Vagina (tissue), 2 donors: ENCODE data around the gene ID3. TPM values are rescaled to one million over a fixed set of nuclear protein-coding genes. Genes with fewer than 3 reads are reported as not detected.

Experiments used
- DNase-seq, 2 donors: peaks; one replicate each; pipeline ENCODE4 v3.0.0-alpha.2; 2017; ENCODE audit errors: extremely low spot score in 2 of 2
- H3K27ac ChIP-seq: fragments of 200-600 bp; sonication (generic); one replicate; pipeline ENCODE4 v1.5.1; 2019
- H3K27me3 ChIP-seq: fragments of 200-600 bp; sonication (generic); one replicate; pipeline ENCODE4 v1.5.1; 2019
- H3K36me3 ChIP-seq, 2 donors: fragments of 200-600 bp; sonication (generic); one replicate each; pipeline ENCODE4 v1.5.1; 2017 to 2019
- H3K4me1 ChIP-seq: fragments of 200-600 bp; sonication (generic); one replicate; pipeline ENCODE4 v1.5.1; 2019
- H3K4me3 ChIP-seq, 2 donors: fragments of 200-600 bp; sonication (generic); 1 replicate in 1 of 2; 2 replicates in 1 of 2; pipeline ENCODE4 v1.5.1; 2016 to 2019
- H3K9me3 ChIP-seq: fragments of 200-600 bp; sonication (generic); one replicate; pipeline ENCODE4 v1.5.1; 2019
- POLR2A ChIP-seq, 2 donors: fragments of 450-650 bp; IDR thresholded peaks; one replicate each; pipeline ENCODE4 v1.6.1; 2017; ENCODE audit warnings: antibody characterized with exemption in 2 of 2, mild to moderate bottlenecking in 2 of 2, moderate library complexity in 2 of 2
- POLR2AphosphoS5 ChIP-seq, 2 donors: sonication (generic); formaldehyde crosslinking; IDR thresholded peaks; one replicate each; pipeline ENCODE4 v1.9.0; 2017; ENCODE audit warnings: antibody characterized with exemption in 2 of 2, mild to moderate bottlenecking in 2 of 2, low read depth in 1 of 2; ENCODE audit not compliant: insufficient read depth in 1 of 2
- intact Hi-C: fragments of 100-400 bp; cut with DNase I; formaldehyde crosslinking; loops from one replicate; pipeline ENCODE4 v1.15.1; 2023
- total RNA-seq: library from RNA; depleted of rRNA; stranded (reverse); fragments of >200 nt; gene quantifications from one replicate; pipeline ENCODE4 v1.2.3, GENCODE V29; 2016
- TF ChIP-seq, protein P1 (sequence below), 3 experiments: fragments of 450-650 bp in 2 of 3; fragments of 200-600 bp in 1 of 3; sonication (generic) in 1 of 3; IDR thresholded peaks; one replicate each; pipeline ENCODE4 v1.5.1; 2017 to 2019; ENCODE audit warnings: antibody characterized with exemption in 3 of 3, mild to moderate bottlenecking in 2 of 3, moderate library complexity in 2 of 3

ID3 gene
- total RNA-seq, 1 donor from 2014 or later: 358 TPM

DNA sequence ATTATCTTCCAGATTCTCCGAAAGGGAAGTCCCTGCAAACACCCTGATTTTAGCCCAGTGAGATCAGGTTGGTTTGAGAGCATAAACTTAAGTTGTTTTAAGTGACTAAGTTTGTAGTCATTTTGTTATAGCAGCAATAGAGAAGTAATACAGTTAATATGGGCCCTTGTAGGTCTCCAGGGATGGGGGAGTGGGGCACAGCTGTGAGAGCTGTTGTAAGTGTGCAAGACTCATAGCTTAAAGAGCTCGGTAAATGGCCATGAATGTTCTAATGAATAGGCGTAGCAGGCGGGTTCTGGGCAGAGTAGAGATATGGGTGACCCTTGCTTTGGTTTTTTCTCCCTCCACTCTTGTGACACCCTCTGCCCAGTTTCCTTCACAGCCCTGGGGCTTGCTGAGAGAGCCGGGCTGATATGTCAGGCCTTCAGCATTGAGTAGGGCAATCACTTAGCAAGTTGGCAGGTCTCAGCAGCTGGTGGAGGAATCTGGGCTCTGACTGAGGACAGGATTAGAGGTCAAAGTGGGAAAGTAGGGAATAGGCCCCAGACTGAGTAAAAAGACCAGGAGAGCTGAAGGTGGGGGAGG, 16.0 kb upstream of the ID3 start:
- TF ChIP-seq POLR2A (IDR thresholded peaks at IDR 0.05): no peak
- H3K9me3 ChIP-seq: no peaks in the 10 kb centered on the region

DNA sequence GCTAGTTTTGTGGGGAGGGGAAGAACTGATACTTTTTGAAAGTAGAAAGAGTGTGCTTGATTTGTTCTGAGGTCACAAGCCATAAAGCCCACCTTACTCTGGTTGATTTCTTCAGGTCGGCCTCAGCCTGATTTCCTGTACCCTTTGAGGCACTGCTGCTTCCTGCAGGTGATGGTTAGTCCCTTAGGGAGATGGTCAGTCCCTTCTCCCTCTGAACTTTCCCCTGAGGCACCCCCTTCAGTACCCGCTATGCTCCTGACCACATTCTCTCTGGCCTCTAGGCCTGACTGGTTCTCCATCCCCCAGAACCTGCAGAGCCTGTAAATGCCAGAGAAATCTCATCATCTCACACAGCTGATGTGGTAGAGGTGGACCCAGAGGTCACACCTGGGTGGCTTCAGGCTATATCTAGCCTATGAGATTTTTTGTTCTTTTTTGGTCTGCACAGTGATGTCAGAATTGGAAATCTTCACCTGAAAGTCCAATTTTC, 15.0 kb upstream of the ID3 start:
- Histone ChIP-seq H3K4me3 (no peak overlapping the region), H3K36me3 (no peaks in the 10 kb centered on the region)

More for the DNA sequence above, 16.0 kb upstream of the ID3 start:
- no peak overlapping the region for H3K27ac ChIP-seq
- no peaks in the 10 kb centered on the region for H3K36me3 ChIP-seq
- no peak for DNase-seq
- no peaks in the 10 kb centered on the region for H3K27me3 ChIP-seq
- no peak overlapping the region for H3K4me3 ChIP-seq
- intact Hi-C loops: no loop called here
- H3K4me1 ChIP-seq: peaks cover 25% of the 10 kb centered on the region

DNA sequence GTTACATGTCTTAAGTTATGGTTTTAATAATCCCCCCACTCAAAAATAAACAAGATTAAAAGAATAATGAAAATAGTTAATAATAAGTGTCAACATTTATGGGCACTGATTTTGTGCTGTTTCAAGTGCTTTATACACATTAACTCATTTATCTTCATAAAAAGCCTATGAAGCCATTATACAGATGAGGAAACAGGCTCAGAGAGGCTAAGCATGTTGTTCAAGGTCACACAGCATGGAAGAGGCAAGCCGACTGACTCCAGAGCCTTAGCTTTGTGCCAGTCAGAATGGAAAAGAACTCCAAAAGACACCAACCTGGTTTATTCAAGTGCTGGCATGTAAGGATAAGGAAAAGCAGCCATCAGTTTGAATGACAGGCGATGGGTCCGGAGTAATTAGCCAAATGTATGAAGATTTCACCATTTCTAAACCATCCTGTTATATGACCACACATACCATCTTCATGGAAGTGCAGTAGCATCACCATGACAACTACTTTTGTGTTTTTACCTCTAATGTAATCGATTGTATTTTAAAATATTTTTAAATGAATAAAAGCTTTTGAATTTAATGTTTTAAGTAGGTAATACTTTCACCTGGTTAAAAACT, 14.4 kb upstream of the ID3 start:
- no peak overlapping the region for H3K27ac ChIP-seq

More for the DNA sequence above, 15.0 kb upstream of the ID3 start:
- peaks cover 25% of the 10 kb centered on the region for H3K4me1 ChIP-seq
- no peaks in the 10 kb centered on the region for H3K9me3 ChIP-seq
- no peak overlapping the region for H3K27ac ChIP-seq
- TF ChIP-seq POLR2A (IDR thresholded peaks at IDR 0.05) (no peak), POLR2AphosphoS5 (IDR thresholded peaks at IDR 0.05; ENCODE audit: insufficient read depth in 1 of 2, low read depth in 1 of 2) (no peak)
- TF ChIP-seq, protein P1, sequence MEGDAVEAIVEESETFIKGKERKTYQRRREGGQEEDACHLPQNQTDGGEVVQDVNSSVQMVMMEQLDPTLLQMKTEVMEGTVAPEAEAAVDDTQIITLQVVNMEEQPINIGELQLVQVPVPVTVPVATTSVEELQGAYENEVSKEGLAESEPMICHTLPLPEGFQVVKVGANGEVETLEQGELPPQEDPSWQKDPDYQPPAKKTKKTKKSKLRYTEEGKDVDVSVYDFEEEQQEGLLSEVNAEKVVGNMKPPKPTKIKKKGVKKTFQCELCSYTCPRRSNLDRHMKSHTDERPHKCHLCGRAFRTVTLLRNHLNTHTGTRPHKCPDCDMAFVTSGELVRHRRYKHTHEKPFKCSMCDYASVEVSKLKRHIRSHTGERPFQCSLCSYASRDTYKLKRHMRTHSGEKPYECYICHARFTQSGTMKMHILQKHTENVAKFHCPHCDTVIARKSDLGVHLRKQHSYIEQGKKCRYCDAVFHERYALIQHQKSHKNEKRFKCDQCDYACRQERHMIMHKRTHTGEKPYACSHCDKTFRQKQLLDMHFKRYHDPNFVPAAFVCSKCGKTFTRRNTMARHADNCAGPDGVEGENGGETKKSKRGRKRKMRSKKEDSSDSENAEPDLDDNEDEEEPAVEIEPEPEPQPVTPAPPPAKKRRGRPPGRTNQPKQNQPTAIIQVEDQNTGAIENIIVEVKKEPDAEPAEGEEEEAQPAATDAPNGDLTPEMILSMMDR (IDR thresholded peaks at IDR 0.05): no peak
- intact Hi-C loops: no loop called here
- no peaks in the 10 kb centered on the region for H3K27me3 ChIP-seq
- DNase-seq: no peak

DNA sequence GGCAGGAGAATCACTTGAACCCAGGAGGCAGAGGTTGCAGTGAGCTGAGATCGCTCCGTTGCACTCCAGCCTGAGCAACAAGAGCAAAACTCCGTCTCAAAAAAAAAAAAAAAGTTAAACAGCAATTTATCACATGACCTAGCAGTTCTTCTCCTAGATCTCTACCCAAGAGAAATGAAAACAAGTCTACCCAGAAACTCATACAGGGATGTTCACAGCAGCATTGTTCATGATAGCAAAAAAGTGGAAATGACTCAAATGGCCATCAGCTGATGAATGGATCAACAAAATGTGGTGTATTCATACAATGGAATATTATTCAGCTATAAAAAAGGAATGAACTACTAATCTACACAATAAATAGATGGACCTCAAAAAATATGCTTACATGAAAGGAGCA, 12.2 kb upstream of the ID3 start:
- no peak for DNase-seq
- intact Hi-C loops: no loop called here
- no peaks in the 10 kb centered on the region for H3K36me3 ChIP-seq
- peaks cover 15% of the 10 kb centered on the region for H3K4me1 ChIP-seq
- H3K9me3 ChIP-seq: no peaks in the 10 kb centered on the region
- no peak overlapping the region for H3K27ac ChIP-seq
- H3K4me3 ChIP-seq: no peak overlapping the region
- no peak for TF ChIP-seq POLR2AphosphoS5 (IDR thresholded peaks at IDR 0.05; ENCODE audit: insufficient read depth in 1 of 2, low read depth in 1 of 2)
- no peak for TF ChIP-seq POLR2A (IDR thresholded peaks at IDR 0.05)
- TF ChIP-seq, protein P1 (IDR thresholded peaks at IDR 0.05): no peak
- no peaks in the 10 kb centered on the region for H3K27me3 ChIP-seq

More for the DNA sequence above, 14.4 kb upstream of the ID3 start:
- no peak for DNase-seq
- no peak for TF ChIP-seq POLR2AphosphoS5 (IDR thresholded peaks at IDR 0.05; ENCODE audit: insufficient read depth in 1 of 2, low read depth in 1 of 2)
- TF ChIP-seq, protein P1 (IDR thresholded peaks at IDR 0.05): no peak
- TF ChIP-seq POLR2A (IDR thresholded peaks at IDR 0.05): no peak
- H3K9me3 ChIP-seq: no peaks in the 10 kb centered on the region
- intact Hi-C loops: no loop called here
- no peaks in the 10 kb centered on the region for H3K27me3 ChIP-seq
- peaks cover 30% of the 10 kb centered on the region for H3K4me1 ChIP-seq
- H3K4me3 ChIP-seq: no peak overlapping the region
- H3K36me3 ChIP-seq: no peaks in the 10 kb centered on the region

DNA sequence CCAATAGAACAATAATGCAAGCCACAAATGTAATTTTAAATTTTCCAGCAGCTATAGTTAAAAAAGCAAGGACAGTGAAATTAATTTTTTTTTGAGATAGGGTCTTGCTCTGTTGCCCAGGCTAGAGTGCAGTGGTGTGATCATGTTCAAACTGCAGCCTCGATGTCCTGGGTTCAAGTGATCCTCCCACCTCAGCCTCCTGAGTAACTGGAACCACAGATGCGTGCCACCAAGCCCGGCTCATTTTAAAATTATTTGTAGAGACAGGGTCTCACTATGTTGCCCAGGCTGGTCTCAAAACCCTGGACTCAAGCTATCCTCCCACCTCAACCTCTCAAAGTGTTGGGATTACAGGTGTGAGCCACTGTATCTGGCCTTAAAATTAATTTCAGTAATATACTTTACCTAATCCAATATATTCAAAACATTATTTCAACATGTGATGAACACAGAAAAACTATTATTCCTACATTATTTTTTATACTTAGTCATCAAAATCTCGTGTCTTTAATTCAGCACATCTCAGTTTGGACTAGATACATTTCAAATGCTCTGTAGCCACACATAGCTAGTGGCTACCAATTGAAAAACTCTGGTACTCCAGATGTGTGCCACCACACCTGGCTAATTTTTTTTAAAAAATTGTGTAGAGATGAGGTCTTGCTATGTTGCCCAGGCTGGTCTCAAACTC, 10.8 kb upstream of the ID3 start:
- no peak for TF ChIP-seq POLR2A (IDR thresholded peaks at IDR 0.05)
- TF ChIP-seq, protein P1 (IDR thresholded peaks at IDR 0.05): no peak
- TF ChIP-seq POLR2AphosphoS5 (IDR thresholded peaks at IDR 0.05; ENCODE audit: insufficient read depth in 1 of 2, low read depth in 1 of 2): no peak
- intact Hi-C loops: no loop called here

More for the DNA sequence above, 10.8 kb upstream of the ID3 start:
- no peaks in the 10 kb centered on the region for H3K27me3 ChIP-seq
- H3K36me3 ChIP-seq: no peaks in the 10 kb centered on the region
- no peak overlapping the region for H3K4me3 ChIP-seq
- peaks cover 13% of the 10 kb centered on the region for H3K4me1 ChIP-seq
- no peak overlapping the region for H3K27ac ChIP-seq
- DNase-seq: no peak
- H3K9me3 ChIP-seq: no peaks in the 10 kb centered on the region
